GF-D8 (cell line): Measurements from ENCODE around the gene MASTL.
"Not testable (repeated sequence)": the region's sequence is repeated elsewhere in the genome, so short reads cannot be mapped to it uniquely, and the experiment has no call there.

ENCODE experiments used
- DNase-seq: peaks from one replicate; lab custom pipeline; 2025; lab: John Stamatoyannopoulos, UW

Gene MASTL

DNA sequence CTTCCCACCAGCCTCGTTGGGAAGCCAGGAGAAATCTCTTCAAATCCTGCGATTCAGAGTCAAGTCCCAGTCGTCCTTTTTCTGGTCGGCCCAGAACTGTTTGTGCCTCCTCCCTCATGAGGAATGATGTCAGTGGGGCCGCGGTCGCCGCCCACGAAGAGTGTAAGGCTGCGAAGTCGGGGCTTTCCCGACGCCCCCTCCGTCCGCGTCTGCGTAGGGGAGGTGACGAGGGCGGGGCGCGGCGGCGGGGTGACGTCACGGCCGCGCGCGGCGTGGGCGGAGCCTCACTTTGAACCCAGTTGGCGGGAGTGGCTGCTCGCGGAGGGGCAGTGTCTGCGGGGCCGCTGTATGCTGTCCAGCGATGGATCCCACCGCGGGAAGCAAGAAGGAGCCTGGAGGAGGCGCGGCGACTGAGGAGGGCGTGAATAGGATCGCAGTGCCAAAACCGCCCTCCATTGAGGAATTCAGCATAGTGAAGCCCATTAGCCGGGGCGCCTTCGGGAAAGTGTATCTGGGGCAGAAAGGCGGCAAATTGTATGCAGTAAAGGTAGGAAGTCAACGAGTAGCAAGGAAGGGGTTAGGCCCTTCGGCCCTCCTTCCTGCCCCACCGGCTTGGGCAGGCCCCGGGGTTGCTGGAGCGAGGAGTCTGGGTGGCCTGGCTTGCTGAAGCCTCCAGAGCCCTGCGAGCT, at the start of gene MASTL:
MASTL (plus strand) TSS at position 287 of the 689 bp plus-strand sequence; CDS start at position 362, 75 bp downstream.
- DNase-seq, result peak; percentile 78

DNA sequence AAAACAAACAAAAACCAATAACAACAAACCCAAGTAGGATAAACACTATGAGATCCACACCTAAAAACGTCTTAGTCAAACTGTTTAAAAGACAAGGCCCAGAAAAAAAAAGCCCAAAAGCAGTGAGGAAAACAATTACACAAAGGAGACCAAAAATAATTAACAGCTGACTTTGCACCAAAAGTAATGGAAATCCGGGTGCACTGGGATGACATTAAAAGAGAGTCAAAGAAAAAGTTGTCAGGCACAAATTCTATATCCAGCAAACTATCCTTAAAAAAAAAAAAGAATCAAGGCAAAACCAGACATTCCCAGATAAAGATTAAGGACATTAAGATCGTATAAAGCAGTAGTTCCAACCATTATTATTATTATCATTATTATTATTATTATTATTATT, 47.0 kb upstream of the MASTL start:
- no peak for DNase-seq

DNA sequence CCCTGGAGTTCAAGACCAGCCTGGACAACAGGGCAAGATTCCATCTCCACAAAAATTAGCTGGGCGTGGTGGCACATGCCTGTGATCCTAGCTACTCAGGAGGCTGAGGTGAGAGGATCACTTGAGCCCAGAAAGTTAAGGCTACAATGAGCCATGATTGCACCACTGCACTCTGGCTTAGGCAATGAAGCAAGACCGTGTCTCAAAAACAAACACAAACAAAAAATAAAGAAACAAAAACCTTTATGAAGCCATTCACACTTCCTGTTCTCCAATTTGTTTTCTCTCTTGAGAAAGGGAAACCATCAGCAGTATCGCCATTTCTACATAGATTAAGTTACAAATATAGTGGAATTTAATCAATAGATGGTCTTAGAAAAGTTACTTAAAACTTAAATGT, 20.8 kb upstream of the MASTL start:
- DNase-seq, result no peak

DNA sequence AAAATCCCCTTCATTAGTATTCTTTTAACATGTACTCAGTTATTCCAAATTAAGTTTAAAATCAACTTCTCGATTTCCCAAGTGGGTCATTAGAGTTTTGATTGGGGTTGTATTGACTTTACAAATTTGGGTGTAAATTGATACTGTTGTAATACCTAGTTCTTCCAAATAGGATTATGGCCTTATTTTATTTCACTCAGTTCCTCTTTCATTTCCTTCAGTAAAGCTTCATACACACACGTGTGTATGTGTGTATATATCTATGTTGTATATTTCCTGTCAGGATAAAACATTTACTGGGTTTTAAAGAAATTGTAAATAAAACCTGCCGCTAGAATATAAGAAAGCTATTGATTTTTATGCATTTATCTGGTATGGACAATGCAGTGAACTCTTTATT, 16.9 kb upstream of the MASTL start:
- no peak for DNase-seq

DNA sequence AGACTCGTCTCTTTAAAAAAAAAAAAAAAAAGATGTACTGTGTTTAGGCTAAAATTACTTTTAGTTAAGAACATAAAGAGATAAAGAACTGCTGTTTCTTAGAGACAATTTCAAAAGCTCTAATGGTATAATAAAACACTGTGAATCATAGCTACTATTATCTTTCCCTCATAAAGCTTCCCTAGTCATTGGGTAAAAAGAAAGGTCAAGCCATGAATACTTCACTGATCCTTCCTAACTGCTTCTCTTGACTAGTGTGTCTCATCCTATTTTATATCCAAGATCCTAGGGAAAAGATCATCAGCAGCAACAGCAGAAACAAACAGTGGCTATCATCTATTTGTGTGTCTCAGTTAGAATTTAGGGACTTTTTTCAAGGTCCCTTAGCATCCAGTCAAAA, 11.5 kb upstream of the MASTL start:
- no peak for DNase-seq

DNA sequence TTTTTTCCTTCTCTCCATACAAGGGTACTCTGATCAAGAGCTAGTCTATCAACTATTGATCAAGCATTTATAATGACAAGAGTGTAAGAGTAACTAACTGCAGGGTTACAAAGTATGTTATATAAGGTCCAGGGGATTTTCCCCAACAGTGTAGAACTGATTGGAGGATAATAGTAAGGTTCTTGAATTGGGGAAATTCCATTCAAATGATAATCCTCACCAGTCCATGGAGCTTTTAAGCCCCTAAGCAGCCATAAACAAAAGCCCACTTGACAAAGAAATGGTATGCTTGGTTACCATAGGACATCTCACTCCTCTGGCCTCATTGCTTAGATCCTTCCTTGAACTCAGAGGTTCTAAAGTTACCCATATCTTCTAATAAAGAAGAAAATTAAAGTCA, 9.2 kb upstream of the MASTL start:
- DNase-seq, result no peak

DNA sequence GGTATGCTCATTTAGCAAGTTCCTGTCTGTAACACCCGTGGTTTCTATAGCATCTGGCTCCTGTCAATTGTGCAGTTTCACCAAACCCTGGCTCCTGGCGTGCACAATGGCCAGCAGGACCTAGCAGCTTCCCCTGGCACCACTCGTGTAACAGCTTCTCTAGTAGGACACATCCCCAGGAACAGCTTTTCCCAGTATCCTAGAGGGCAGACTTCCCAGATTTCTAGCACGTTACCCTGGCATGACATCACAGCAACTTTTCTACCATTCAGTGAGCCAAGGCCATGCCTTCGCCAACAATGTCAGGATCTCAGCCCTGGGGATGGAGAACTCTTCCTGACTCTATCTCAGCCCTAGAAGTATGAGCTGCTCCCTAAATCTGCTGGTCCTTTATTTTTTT, 7.5 kb upstream of the MASTL start:
- no peak for DNase-seq

DNA sequence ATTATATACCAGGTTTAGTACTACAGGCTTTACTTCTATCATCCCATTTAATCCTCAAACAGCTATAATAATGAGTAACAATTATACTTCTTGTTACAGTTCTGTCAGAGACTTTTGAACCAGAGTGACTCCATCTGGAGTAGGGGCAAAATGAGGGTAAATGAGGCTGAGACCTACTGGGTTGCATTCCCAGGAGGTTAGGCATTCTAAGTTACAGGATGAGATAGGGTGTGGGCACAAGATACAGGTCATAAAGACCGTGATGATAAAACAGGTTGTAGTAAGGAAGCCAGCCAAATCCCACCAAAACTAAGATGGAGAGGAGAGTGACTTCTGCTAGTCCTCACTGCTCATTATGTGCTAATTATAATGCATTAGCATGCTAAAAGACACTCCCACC, 4.9 kb upstream of the MASTL start:
- DNase-seq, result no peak

DNA sequence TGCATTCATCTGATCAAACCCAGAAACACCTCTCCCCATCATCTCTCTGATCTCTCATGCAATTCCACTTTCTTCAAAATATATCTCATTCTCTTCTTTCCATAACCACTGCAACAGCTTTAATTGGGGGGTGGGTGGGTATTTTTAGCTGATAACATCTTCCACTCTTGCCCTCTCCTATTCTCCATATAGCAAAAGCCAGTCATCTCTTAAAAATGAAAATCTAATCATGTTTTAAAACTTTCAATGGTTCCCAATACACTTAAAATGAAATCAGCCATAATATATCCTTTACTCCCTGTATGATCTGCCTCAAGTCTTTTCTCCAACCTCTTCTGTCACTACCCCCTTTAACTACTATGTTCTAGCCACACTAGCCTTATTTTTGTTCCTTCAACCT, 2.5 kb upstream of the MASTL start:
- no peak for DNase-seq

DNA sequence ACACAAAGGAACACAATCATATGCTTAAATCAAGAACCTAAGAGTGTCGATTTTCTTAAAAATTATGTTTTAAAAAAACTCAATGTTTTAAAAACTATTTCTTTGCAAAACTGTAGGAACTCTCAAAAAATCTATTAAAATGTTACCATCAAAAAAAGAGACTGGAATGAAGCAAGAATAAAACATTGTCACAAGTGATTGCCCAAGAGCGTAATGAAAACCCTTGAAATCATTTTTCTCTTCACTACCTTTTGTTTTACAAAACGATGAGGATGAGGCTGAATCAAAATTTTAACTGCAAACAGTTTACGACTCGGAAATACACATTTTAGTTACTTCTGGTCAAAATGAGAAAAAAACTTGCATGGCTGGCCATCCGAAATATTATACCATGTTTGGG, 1.8 kb upstream of the MASTL start:
- DNase-seq, result no peak

DNA sequence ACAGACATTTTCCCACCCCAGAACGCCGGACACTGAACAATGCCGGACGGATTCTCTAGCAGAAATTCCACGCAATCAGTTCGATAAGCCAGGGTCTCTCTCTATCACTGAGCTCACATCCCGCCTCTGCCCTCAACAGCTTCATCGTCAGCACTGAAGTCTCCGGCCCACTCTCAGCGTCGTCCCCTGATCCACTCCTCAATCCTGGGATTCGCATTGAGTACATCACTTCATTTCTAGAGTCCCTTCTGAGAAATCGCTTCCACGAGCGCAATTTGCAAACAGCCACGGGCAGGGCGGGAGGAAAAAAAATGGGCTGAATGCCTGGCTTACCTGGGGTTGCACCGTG, 1.3 kb upstream of the MASTL start:
- no peak for DNase-seq

DNA sequence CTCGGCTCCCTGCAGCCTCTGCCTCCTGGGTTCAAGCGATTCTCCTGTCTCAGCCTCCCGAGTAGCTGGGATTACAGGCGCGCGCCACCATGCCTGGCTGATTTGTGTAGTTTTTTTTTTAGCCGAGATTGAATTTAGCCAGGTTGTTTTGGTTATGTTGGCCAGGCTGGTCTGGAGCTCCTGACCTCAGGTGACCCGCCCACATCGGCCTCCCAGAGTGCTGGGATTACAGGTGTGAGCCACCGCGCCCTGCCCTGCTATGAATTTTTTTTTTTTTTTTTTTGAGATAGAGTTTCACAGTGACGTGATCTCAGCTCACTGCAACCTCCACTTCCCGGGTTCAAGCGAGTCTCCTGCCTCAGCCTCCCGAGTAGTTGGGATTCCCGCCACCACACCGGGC, 1.4 kb downstream of the MASTL start:
- not testable (repeated sequence) for DNase-seq

DNA sequence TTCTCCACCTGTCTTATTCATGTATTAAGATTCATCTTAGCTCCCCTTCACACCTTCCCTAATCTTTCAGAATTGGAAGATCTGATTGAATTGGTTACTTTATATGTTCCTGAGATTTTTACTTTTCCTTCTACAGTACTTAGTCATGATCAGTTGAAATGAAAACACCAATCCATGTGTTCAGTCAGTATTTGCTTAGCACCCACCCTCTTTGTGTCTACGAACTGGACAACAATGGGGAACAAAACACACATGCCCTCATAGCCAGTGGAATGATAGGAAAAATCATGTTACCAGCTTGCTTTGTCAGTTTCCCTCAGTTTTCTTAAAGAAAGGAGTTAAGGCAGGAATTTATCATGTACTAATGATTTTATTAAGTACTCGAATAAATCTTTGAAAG, 2.0 kb downstream of the MASTL start:
- no peak for DNase-seq

DNA sequence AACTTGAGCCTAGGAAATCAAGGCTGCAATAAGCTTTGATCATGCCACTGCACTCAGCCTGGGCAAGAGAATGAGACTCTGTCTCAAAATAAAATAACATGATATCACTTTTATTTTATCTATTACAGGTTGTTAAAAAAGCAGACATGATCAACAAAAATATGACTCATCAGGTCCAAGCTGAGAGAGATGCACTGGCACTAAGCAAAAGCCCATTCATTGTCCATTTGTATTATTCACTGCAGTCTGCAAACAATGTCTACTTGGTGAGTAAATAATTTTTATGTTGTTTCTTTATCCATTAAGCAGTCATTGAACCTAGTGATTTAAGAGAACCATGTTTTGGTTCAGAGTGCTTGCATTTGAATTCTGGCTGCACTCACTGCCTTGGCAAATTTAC, 3.3 kb downstream of the MASTL start:
- no peak for DNase-seq

DNA sequence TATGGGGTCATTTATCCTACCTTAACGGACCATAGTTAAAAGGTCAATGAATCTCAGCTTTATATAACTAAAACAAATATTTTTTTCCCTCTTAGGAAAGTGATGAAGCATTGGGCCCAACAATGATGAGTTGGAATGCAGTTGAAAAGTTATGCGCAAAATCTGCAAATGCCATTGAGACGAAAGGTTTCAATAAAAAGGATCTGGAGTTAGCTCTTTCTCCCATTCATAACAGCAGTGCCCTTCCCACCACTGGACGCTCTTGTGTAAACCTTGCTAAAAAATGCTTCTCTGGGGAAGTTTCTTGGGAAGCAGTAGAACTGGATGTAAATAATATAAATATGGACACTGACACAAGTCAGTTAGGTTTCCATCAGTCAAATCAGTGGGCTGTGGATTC, 14.7 kb downstream of the MASTL start:
- no peak for DNase-seq

DNA sequence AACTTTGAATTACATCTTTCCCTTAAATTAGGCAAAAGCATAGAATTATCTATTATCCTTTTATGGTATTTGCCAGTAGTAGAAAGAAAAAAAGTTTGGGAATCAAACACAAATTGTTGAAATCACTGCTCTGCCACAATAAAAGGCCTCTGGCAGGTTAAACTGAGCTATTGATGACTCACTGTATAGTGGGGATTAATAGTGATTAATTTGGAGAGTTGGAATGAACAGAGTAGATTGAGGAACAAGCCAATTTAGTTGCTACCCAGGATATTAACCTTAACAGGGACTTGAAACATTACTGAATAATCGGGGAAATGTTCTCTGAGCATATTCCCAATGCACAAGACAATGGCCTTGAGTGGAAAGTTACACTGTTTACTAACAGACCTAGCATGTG, 33.1 kb downstream of the MASTL start:
- DNase-seq, result no peak

DNA sequence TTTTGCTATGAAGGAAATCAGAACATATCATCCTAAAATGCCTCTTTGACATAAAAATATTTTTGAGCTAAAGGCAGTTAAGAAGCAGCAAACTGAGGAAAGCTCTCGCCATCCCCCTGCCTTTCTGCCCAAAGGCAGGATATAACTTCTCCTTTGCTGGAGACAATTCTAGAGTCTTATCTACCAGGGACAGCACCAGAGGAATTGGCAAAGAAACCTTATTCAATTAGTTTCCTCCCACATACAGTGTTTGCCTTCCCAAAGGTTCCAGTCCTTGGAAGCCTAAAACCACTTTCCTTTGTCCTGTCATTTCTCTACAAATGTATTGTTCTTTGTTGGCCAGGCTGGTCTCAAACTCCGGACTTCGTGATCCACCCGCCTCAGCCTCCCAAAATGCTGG, 33.7 kb downstream of the MASTL start:
- no peak for DNase-seq

DNA sequence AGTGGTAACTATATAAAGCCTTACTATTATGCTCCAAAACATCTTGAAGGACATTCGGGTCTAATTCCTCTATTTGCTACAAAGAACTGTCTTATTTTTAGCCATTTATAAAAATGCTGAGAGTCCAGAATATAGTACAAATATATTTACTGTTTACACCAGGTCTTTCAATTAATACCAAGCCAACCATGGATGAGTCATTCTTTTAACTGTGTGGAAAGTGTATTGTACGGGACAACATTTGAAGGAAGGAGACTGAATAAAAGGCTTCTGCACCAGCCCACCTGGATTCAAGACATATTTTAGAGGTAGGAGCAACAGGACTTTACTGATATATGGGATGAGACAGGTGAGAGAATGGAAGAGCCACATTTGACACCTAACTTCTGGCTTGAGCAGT, 35.4 kb downstream of the MASTL start:
- no peak for DNase-seq

DNA sequence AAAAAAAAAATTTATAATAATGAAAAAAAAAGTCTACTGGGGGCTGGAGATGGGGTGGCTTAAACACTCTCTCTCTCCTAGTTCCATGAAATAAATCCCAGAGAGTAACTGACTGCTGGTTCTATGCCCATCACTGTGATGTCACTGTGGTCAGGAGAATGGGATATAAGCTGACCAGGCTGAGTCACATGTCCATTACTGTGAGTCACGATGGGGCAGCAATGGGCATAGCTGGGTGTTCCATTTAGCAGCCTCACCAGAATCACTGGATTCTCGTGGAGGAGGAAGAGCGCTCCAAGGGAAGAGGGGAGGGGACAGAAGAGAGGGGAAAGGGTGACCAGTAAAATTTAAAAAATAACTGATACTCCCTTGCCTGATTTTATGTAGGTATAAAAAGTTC, 37.1 kb downstream of the MASTL start:
- DNase-seq, result no peak

DNA sequence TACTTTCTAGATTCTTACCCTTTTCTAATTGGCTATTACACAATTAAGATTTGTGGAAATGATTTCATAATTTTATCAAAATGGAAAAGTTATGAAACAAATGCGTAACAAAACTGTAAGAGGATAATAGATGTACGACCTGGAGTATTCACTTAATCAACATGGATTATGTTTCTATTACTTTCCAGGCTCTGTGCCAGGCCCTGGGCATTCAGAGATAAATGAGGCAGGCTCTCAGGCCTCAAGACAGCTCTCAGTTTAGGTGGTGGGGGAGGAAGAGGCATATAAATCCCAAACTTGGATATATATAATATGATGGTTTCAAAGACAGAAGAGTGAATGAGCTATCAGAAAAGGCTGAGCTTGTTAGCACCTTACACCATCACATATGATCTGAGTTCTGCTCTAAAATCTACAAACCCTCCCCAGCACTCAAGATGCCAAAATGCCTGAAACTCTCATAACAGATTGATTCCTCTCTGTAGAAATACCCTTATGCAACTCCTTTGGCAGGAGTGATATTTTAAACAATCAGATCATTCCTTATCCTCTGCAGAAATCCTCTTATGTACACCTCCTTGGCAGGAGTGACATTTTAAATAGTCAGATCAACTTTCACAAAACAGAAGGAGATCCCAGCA, 42.9 kb downstream of the MASTL start:
- no peak for DNase-seq

DNA sequence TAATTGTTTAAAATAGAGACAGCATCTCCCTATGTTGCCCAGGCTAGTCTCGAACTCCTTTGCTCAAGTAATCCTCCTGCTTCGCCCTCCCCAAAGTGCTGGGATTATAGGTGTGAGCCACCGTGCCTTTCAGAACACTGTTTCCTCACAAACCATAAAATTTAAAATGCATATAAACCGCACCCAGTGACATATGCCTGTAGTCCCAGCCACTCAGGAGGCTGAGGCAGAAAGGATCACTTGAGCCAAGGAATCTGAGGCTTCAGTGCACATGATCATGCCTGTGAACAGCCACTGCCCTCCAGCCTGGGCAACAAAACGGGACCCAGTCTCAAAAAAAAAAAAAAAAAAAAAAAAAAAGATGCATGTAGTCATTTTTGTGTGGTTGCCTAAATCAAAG, 48.7 kb downstream of the MASTL start:
- DNase-seq, result no peak

DNA sequence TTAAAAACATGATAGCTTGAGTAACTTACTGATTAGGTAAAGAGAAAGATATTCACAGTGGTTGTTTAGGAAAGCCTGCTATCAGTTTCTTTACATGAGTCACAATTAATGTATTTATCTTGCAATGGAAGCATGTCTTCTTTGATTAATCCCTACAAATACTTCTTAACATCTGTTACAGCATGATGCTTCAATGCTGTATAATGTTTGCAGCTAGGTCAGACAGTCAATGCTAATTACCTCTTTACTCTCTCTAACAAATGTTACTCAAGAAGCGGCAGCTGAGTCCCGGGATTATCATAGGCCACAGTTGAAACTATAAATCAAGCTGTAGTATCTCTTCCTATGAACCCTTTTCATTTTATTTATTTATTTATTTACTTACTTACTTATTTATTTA, 52.2 kb downstream of the MASTL start:
- DNase-seq, result no peak

DNA sequence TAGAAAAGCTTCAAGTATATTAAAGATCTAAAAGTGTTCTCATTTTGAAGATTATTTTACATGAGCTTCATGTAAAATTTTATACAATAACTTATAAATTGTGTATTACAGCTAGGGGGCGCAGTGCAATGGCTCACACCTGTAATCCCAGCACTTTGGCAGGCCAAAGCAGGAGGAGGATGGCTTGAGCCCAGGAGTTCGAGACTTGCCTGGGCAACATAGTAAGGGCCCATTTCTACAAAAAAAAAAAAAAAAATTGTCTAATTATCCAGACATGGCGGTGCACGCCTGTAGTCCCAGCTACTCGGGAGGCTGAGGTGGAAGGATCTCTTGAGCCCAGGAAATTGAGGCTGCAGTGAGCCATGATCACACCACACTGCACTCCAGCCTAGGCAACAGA, 68.8 kb downstream of the MASTL start:
- DNase-seq, result no peak

DNA sequence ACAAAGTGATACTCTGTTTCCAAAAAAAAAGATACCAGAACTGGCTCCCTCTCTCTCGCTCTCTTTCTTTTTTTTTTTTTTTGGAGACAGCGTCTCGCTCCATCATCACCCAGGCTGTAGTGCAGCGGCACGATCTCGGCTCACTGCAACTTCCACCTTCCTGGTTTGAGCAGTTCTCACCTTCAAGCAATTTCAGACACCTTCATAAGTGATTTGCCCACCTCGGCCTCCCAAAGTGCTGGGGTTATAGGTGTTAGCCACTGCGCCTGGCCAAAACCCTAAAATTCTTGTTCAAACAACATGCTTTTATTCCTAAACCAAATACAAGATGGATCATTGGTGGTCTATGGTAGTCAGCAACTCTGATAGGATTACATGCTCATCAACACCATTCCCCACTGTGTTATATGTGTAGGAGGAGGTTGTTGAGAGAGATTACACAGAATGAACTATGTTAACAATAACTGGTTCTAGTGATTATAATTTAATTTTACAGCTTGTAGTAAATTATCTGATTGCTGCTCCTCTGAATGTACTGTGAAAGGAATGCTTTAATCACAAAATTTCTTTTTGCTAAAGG, 69.9 kb downstream of the MASTL start:
- DNase-seq, result no peak
